ENCODE results near the gene GFPT2. TPM values are rescaled to one million over a fixed set of nuclear protein-coding genes. Genes with fewer than 3 reads are reported as not detected.

GFPT2 gene
- total and polyA plus RNA-seq, 2 of the 8 experiments (the other 6 are each of a cell fraction or from before 2014, with no cell fraction given), result 83.7 to 143 TPM

- no peak for DNase-seq (ENCODE audit: low read depth in 1 of 2, low spot score in 2 of 2)
- ChIA-PET POLR2A (ENCODE audit: partially characterized antibody) (interaction anchor here (0.8 kb wide), 1 partner anchor 14 kb away, joined by 3 read pairs; no protein-coding TSS in a partner anchor), CTCF (ENCODE audit: partially characterized antibody) (no interaction called here)
- Histone ChIP-seq H3K27ac (ENCODE audit: low read depth, low read length) (no peak overlapping the region), H2AK5ac (ENCODE audit: low read depth, low read length) (no peak overlapping the region), H2BK20ac (ENCODE audit: low read length) (no peak overlapping the region), H3K4ac (replicated peaks; ENCODE audit: insufficient read length, low read depth, low read length) (no peak overlapping the region), H3K36me3 (ENCODE audit: control insufficient read depth in 2 of 4, insufficient read depth in 4 of 4, low read length in 3 of 4) (peaks cover 0 to 13% (median 2%) of the 10 kb centered on the region in 4 experiments; a peak in 3 of 8 replicates), H2AFZ (ENCODE audit: low read length) (no peak overlapping the region), H3K79me1 (ENCODE audit: low read depth, low read length) (peaks cover 16% of the 10 kb centered on the region), H3K23me2 (ENCODE audit: low read depth, low read length) (peaks cover 2% of the 10 kb centered on the region; the same call in 1 of the 2 replicates), H2BK120ac (replicated peaks; ENCODE audit: low read depth, low read length) (no peak overlapping the region), H3K4me1 (replicated peaks in 1 of 4; ENCODE audit: control insufficient read depth in 3 of 4, insufficient read depth in 4 of 4, low read length in 3 of 4) (peaks cover 0 to 3% (median under 1%) of the 10 kb centered on the region in 4 experiments; a peak in 3 of 7 replicates), H3K9ac (replicated peaks in 1 of 4; ENCODE audit: extremely low read depth in 1 of 4, low read depth in 3 of 4, low read length in 3 of 4) (no peak overlapping the region), H3K9me3 (ENCODE audit: insufficient read depth in 2 of 2, low read depth in 1 of 2, low read length in 1 of 2) (no peaks in the 10 kb centered on the region), H4K8ac (ENCODE audit: extremely low read depth, insufficient read depth, low read length) (no peak overlapping the region), H3K79me2 (ENCODE audit: control insufficient read depth in 1 of 2, insufficient read depth in 2 of 2, low read length in 2 of 2) (peaks cover 7 to 60% of the 10 kb centered on the region in 2 experiments; a peak in 3 of 4 replicates), H2BK12ac (ENCODE audit: low read depth, low read length) (no peak overlapping the region), H3K27me3 (replicated peaks in 1 of 4; ENCODE audit: control insufficient read depth in 3 of 4, extremely low read depth in 1 of 4, insufficient read depth in 3 of 4, low read length in 3 of 4) (no peaks in the 10 kb centered on the region), H2BK15ac (ENCODE audit: low read length) (no peak overlapping the region), H3K4me3 (ENCODE audit: extremely low read depth in 1 of 4, insufficient read depth in 2 of 4, low read depth in 3 of 4, low read length in 4 of 4) (no peak overlapping the region), H3K18ac (ENCODE audit: extremely low read depth, low read length) (no peak overlapping the region), H3K23ac (ENCODE audit: insufficient read length) (no peak overlapping the region), H4K91ac (replicated peaks; ENCODE audit: insufficient read length, low read length) (no peak overlapping the region), H3K56ac (replicated peaks; ENCODE audit: insufficient read length, low read depth, low read length) (no peak overlapping the region), H2BK5ac (ENCODE audit: low read depth, low read length) (no peak overlapping the region), H3K14ac (ENCODE audit: insufficient read length) (no peak overlapping the region), H4K20me1 (replicated peaks in 1 of 2; ENCODE audit: control insufficient read depth in 1 of 2, insufficient read depth in 2 of 2, low read length in 2 of 2) (peaks cover 3 to 10% of the 10 kb centered on the region in 2 experiments), H3K4me2 (ENCODE audit: insufficient read depth in 1 of 2, low read depth in 2 of 2, low read length in 2 of 2) (no peak overlapping the region), H4K5ac (ENCODE audit: insufficient read length, low read depth, low read length) (no peak overlapping the region)
- no peak for FAIRE-seq
- WGBS, 2 experiments (ENCODE audit: extremely low coverage in 1 of 2, insufficient coverage in 1 of 2, insufficient read length in 1 of 2, insufficient replicate concordance in 2 of 2, low coverage in 1 of 2, low lambda C conversion rate in 2 of 2, missing lambda C conversion rate in 1 of 2), result 83% methylated on average over 7 of the region's 7 CpGs; no CpG with 5 or more reads in 1 of the 2 experiments
- TF ChIP-seq EGR1 (IDR thresholded peaks at IDR 0.05; ENCODE audit: borderline replicate concordance, low read depth, low read length), result no peak
- no peak for TF ChIP-seq BCL11A (IDR thresholded peaks at IDR 0.05; ENCODE audit: low read depth in 2 of 2, low read length in 2 of 2)
- no peak for TF ChIP-seq SP2 (IDR thresholded peaks at IDR 0.05; ENCODE audit: low read length)
These were observed 65.3 kb downstream of the GFPT2 start for GRCh38 chr5:180287868-180288267.

Measured in H1 (cell line).